ENCODE measurements around the gene AKR1B15.

DNA sequence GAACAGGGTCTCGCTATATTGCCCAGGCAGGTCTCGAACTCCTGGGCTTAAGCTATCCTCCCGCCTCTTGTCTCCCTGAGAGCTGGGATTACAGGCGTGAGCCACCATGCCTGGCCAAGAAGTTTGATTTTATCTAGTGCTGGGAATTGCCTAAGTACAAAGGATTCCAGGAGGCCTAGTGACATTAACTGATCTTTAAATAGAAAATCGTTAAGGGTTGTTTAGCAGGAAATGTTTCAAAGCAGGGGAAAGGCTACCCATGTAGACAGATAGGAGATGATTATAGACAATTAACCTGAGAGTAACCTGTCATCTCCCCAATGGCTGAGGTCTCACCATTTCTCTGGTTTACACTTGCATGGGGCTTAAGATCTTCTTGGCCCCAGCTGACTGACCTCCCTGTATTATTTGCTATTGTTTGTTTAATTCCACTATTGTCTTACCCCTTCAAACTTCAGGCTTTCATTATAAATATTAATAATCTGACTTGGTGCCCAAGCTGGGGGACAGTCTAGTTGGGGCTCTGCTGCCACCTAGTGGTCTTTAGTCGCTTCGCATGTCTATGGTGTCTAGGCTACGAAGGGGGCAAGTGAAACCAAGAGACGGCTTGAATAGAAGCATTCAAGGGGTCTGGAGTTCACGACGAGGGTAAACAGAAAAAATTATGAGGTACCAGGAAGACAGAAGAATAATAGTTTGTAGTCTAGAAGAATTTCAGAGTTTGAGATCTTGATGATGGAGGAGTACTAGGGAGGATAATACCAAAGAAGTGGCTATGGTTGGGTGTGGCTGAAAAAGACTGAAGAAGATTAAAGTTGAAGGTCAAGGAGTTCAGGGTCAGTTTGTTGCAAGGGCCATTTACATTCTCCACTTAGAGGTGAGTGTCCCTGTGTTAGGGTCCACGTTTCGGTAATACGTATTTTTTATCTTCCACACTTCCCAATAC, 57.3 kb downstream of the AKR1B15 start:
- TF ChIP-seq CTCF (IDR thresholded peaks at IDR 0.05) = peak; percentile 100
- TF ChIP-seq EP300 (IDR thresholded peaks at IDR 0.05; ENCODE audit: borderline replicate concordance in 1 of 2, low read depth in 1 of 2, low read length in 1 of 2) = no peak
- no peak for TF ChIP-seq TAF1 (IDR thresholded peaks at IDR 0.05; ENCODE audit: borderline replicate concordance, low read depth, low read length)
- TF ChIP-seq NRF1 (IDR thresholded peaks at IDR 0.05; ENCODE audit: low read depth, low read length) = no peak

Data from SK-N-SH (cell line).